PC-3 (cell line): Measurements from ENCODE around the gene CDCP1. TPM values are rescaled to one million over a fixed set of nuclear protein-coding genes. Genes with fewer than 3 reads are reported as not detected.
A peak's percentile ranks its signal among the peaks of the same experiment; 100 is the strongest.

ENCODE experiments used
- ATAC-seq: fragments of 200-7000 bp; cut with Tn5 transposase; 2 replicates; pipeline ENCODE4 v1.9.1; 2020; ENCODE audit warnings: mild to moderate bottlenecking, moderate library complexity
- BruUV-seq: library from RNA; stranded (reverse); fragments of 400-500 nt; replicated peaks from 2 replicates; lab custom pipeline; 2021; lab: Mats Ljungman, UMichigan
- CTCF ChIA-PET: fragments of 300-600 bp; sonication (Branson Sonifier 250); formaldehyde crosslinking; loops from one replicate; lab custom pipeline; 2022; ENCODE audit warnings: antibody characterized with exemption; lab: Charles Lee
- POLR2A ChIA-PET: fragments of 300-600 bp; sonication (Branson Sonifier 250); formaldehyde crosslinking; loops from one replicate; lab custom pipeline; 2022; ENCODE audit warnings: antibody characterized with exemption; ENCODE audit not compliant: unreplicated experiment; lab: Charles Lee
- DNase-seq: peaks from one replicate; pipeline ENCODE4 v3.0.0-alpha.2; 2015
- H2AFZ ChIP-seq: fragments of 300-600 bp; sonication (generic); 2 replicates; pipeline ENCODE4 v1.6.0; 2016; ENCODE audit warnings: antibody characterized with exemption, low read length
- H3F3A ChIP-seq: fragments of 300-600 bp; sonication (generic); one replicate; pipeline ENCODE4 v1.6.0; 2017; ENCODE audit warnings: antibody characterized with exemption, low read length, control low read depth, mild to moderate bottlenecking; ENCODE audit not compliant: unreplicated experiment
- H3K27ac ChIP-seq: fragments of 300-600 bp; sonication (generic); 2 replicates; pipeline ENCODE4 v1.5.1; 2016; ENCODE audit warnings: mild to moderate bottlenecking, low read length
- H3K27me3 ChIP-seq: fragments of 300-600 bp; sonication (generic); 2 replicates; pipeline ENCODE4 v1.6.1; 2016; ENCODE audit warnings: low read length, mixed read lengths
- H3K36me3 ChIP-seq: fragments of 300-600 bp; sonication (generic); 2 replicates; pipeline ENCODE4 v1.6.1; 2016; ENCODE audit warnings: low read depth, mixed run types, low read length, mixed read lengths
- H3K4me1 ChIP-seq: fragments of 300-600 bp; sonication (generic); 2 replicates; pipeline ENCODE4 v1.5.1; 2016; ENCODE audit warnings: low read length; ENCODE audit not compliant: insufficient read depth
- H3K4me2 ChIP-seq: fragments of 300-600 bp; sonication (generic); 2 replicates; pipeline ENCODE4 v1.6.0; 2016; ENCODE audit warnings: low read length
- H3K4me3 ChIP-seq: fragments of 300-600 bp; sonication (generic); 2 replicates; pipeline ENCODE4 v1.5.1; 2016; ENCODE audit warnings: mild to moderate bottlenecking, low read length, mixed read lengths
- H3K79me2 ChIP-seq: fragments of 300-600 bp; sonication (generic); 2 replicates; pipeline ENCODE4 v1.6.1; 2017; ENCODE audit warnings: low read length, mixed read lengths
- H3K9ac ChIP-seq: fragments of 300-600 bp; sonication (generic); 2 replicates; pipeline ENCODE4 v1.6.0; 2016; ENCODE audit warnings: mild to moderate bottlenecking, low read length
- H3K9me2 ChIP-seq: fragments of 300-600 bp; sonication (generic); replicated peaks from 2 replicates; pipeline ENCODE4 v1.6.1; 2016; ENCODE audit warnings: mixed run types, low read length, mixed read lengths
- H3K9me3 ChIP-seq: fragments of 300-600 bp; sonication (generic); 2 replicates; pipeline ENCODE4 v1.6.1; 2016; ENCODE audit warnings: low read length, mixed read lengths
- H4K20me1 ChIP-seq: fragments of 300-600 bp; sonication (generic); 2 replicates; pipeline ENCODE4 v1.6.1; 2016; ENCODE audit warnings: low read length, mixed read lengths
- CTCF ChIP-seq: fragments of 300-600 bp; sonication (generic); conservative IDR thresholded peaks from 2 replicates; pipeline ENCODE4 v1.5.1; 2017; ENCODE audit warnings: antibody characterized with exemption, low read depth, mild to moderate bottlenecking, low read length
- EZH2 ChIP-seq: fragments of 300-600 bp; sonication (generic); IDR thresholded peaks from one replicate; pipeline ENCODE4 v1.6.1; 2017; ENCODE audit warnings: antibody characterized with exemption, mild to moderate bottlenecking, low read length; ENCODE audit not compliant: unreplicated experiment
- EZH2phosphoT487 ChIP-seq: fragments of 300-600 bp; sonication (generic); IDR thresholded peaks from 2 replicates; pipeline ENCODE4 v1.6.1; 2018; ENCODE audit warnings: mild to moderate bottlenecking, antibody characterized with exemption, low read length, borderline replicate concordance
- intact Hi-C: fragments of 100-400 bp; cut with micrococcal nuclease; formaldehyde crosslinking; loops from 2 replicates; pipeline ENCODE4 v1.9.0; 2023
- total RNA-seq: library from RNA; depleted of rRNA; stranded (reverse); fragments of >200 nt; gene quantifications from 2 replicates; pipeline ENCODE4 v1.2.3, GENCODE V29; 2014

CDCP1 gene
- total RNA-seq, 1 experiment from 2014 or later = 120 TPM

- H4K20me1 ChIP-seq = no peaks in the 10 kb centered on the region
- TF ChIP-seq EZH2phosphoT487 = no peak
- no peak for TF ChIP-seq EZH2
- TF ChIP-seq CTCF = no peak
- H3K9me2 ChIP-seq = no peaks in the 10 kb centered on the region
- peaks cover 81% of the 10 kb centered on the region for H3K36me3 ChIP-seq
- no peak overlapping the region for H3K4me3 ChIP-seq
- no peak overlapping the region for H3K9ac ChIP-seq
- H3F3A ChIP-seq = peaks cover 4% of the 10 kb centered on the region
- H2AFZ ChIP-seq = no peak overlapping the region
- no peaks in the 10 kb centered on the region for H3K9me3 ChIP-seq
- ATAC-seq (no peak), DNase-seq (no peak)
- peaks cover 19% of the 10 kb centered on the region for H3K4me1 ChIP-seq
- H3K27ac ChIP-seq = no peak overlapping the region
- POLR2A ChIA-PET = no interaction called here
- peaks cover 55% of the 10 kb centered on the region for H3K79me2 ChIP-seq
- no peaks in the 10 kb centered on the region for H3K27me3 ChIP-seq
- BruUV-seq = no TSS peak
- CTCF ChIA-PET = no interaction called here
- H3K4me2 ChIP-seq = no peak overlapping the region
- intact Hi-C loops = no loop called here
Observed at GRCh38 chr3:45110509-45110833, 35.7 kb downstream of the CDCP1 start.

GRCh38 chr3:45109771-45110508 is 36.2 kb downstream of the CDCP1 start:
- POLR2A ChIA-PET = no interaction called here
- Histone ChIP-seq H3K4me1 (peaks cover 24% of the 10 kb centered on the region), H3K27ac (no peak overlapping the region), H2AFZ (no peak overlapping the region), H3K4me2 (no peak overlapping the region), H3K36me3 (peaks cover 84% of the 10 kb centered on the region), H3K4me3 (no peak overlapping the region), H3K9me3 (no peaks in the 10 kb centered on the region), H3F3A (peaks cover 4% of the 10 kb centered on the region), H4K20me1 (no peaks in the 10 kb centered on the region), H3K27me3 (no peaks in the 10 kb centered on the region), H3K9ac (no peak overlapping the region), H3K79me2 (peaks cover 60% of the 10 kb centered on the region), H3K9me2 (no peaks in the 10 kb centered on the region)
- no peak for ATAC-seq
- TF ChIP-seq EZH2phosphoT487 (no peak), EZH2 (no peak), CTCF (no peak)
- no peak for DNase-seq
- CTCF ChIA-PET = no interaction called here
- BruUV-seq = TSS peak; percentile 1
- intact Hi-C loops = no loop called here

- Histone ChIP-seq H3K4me3 (no peak overlapping the region), H3K9me3 (no peaks in the 10 kb centered on the region), H3K4me2 (no peak overlapping the region), H4K20me1 (no peaks in the 10 kb centered on the region), H3K79me2 (peaks cover 58% of the 10 kb centered on the region), H3K4me1 (peaks cover 26% of the 10 kb centered on the region), H3K9ac (peak overlapping the region; percentile 59), H3K27ac (peak overlapping the region; percentile 93), H3F3A (peaks cover 4% of the 10 kb centered on the region), H3K36me3 (peaks cover 80% of the 10 kb centered on the region), H2AFZ (no peak overlapping the region), H3K9me2 (no peaks in the 10 kb centered on the region), H3K27me3 (no peaks in the 10 kb centered on the region)
- ChIA-PET POLR2A (interaction anchor here (1.2 to 2.0 kb wide), 2 partner anchors 15 to 17 kb away, joined by 12 to 14 read pairs; no protein-coding TSS in a partner anchor), CTCF (no interaction called here)
- no peak for TF ChIP-seq EZH2phosphoT487
- TF ChIP-seq CTCF = no peak
- TF ChIP-seq EZH2 = no peak
- BruUV-seq = no TSS peak
- DNase-seq (no peak), ATAC-seq (no peak)
- intact Hi-C loops = loop anchor here (1.0 kb wide), 1 partner anchor 15 kb away; no protein-coding TSS in a partner anchor
Observed at GRCh38 chr3:45106874-45107273, 39.3 kb downstream of the CDCP1 start.
